K562 (cell line): Measurements from ENCODE around the gene MED15. TPM values are rescaled to one million over a fixed set of nuclear protein-coding genes. Genes with fewer than 3 reads are reported as not detected.

ENCODE experiments used
- FOXP1 ChIP-seq: sonication (generic); formaldehyde crosslinking; IDR thresholded peaks from 2 replicates; pipeline ENCODE4 v1.8.0; 2022; ENCODE audit warnings: mild to moderate bottlenecking, missing genetic modification reagents
- MAX ChIP-seq: sonication (generic); formaldehyde crosslinking; IDR thresholded peaks from 2 replicates; pipeline ENCODE4 v1.9.0; 2022; ENCODE audit warnings: mild to moderate bottlenecking, missing genetic modification reagents
- MCM2 ChIP-seq: fragments of 450-650 bp; IDR thresholded peaks from 2 replicates; pipeline ENCODE4 v1.6.1; 2017; ENCODE audit warnings: low read depth, mild to moderate bottlenecking
- MNT ChIP-seq, 2 experiments: fragments of 450-650 bp; conservative IDR thresholded peaks; 2 replicates each; pipeline ENCODE4 v1.6.1; 2017; ENCODE audit warnings: mild to moderate bottlenecking in 2 of 2, moderate library complexity in 2 of 2
- NRF1 ChIP-seq, 2 experiments: fragments of 450-650 bp; IDR thresholded peaks in 1 of 2; conservative IDR thresholded peaks in 1 of 2; 2 replicates each; pipeline ENCODE4 v1.6.1; 2014; ENCODE audit warnings: mild to moderate bottlenecking in 2 of 2
- PHTF2 ChIP-seq: fragments of 250-450 bp; sonication (Bioruptor Pico); IDR thresholded peaks from 2 replicates; pipeline ENCODE4 v1.5.0; 2021; ENCODE audit warnings: mild to moderate bottlenecking
- RBBP5 ChIP-seq: fragments of 200-600 bp; sonication (generic); IDR thresholded peaks from 2 replicates; pipeline ENCODE4 v1.6.1; 2012; ENCODE audit warnings: borderline replicate concordance, mild to moderate bottlenecking, low read length, control low read depth, inconsistent platforms; ENCODE audit not compliant: insufficient read depth, poor library complexity, severe bottlenecking
- STAT5A ChIP-seq: IDR thresholded peaks from 2 replicates; pipeline ENCODE4 v1.6.1; 2012; ENCODE audit warnings: low read length, inconsistent platforms, borderline replicate concordance
- ZBTB43 ChIP-seq: sonication (generic); formaldehyde crosslinking; IDR thresholded peaks from 2 replicates; pipeline ENCODE4 v1.8.0; 2023; ENCODE audit warnings: mild to moderate bottlenecking, missing genetic modification reagents
- ZNF507 ChIP-seq: conservative IDR thresholded peaks from 2 replicates; pipeline ENCODE4 v1.6.1; 2017; ENCODE audit warnings: missing genetic modification characterization, missing compliant biosample characterization
- ZNF644 ChIP-seq: fragments of 200-800 bp; sonication (Bioruptor generic); IDR thresholded peaks from 2 replicates; pipeline ENCODE4 v1.6.1; 2016; ENCODE audit warnings: low read depth, missing genetic modification characterization, missing compliant biosample characterization
- ZNF740 ChIP-seq, 3 experiments: fragments of 200-800 bp in 1 of 3; sonication (Bioruptor generic) in 1 of 3; sonication (generic) in 1 of 3; formaldehyde crosslinking in 1 of 3; IDR thresholded peaks; 2 replicates each; pipeline versions ENCODE4 v1.6.1 to v1.8.0; 2016 to 2022; ENCODE audit warnings: mild to moderate bottlenecking in 2 of 3, missing compliant biosample characterization in 2 of 3, missing genetic modification characterization in 2 of 3, missing genetic modification reagents in 1 of 3
- ZNF764 ChIP-seq: fragments of 250-450 bp; sonication (Bioruptor Pico); IDR thresholded peaks from 2 replicates; pipeline ENCODE4 v1.4.0; 2020; ENCODE audit warnings: low read depth, mild to moderate bottlenecking, moderate library complexity
- ZSCAN32 ChIP-seq: fragments of 450-650 bp; formaldehyde crosslinking; IDR thresholded peaks from 2 replicates; pipeline ENCODE4 v1.4.0; 2020; ENCODE audit warnings: mild to moderate bottlenecking, moderate library complexity
- polyA plus RNA-seq, 8 experiments: library from polyadenylated mRNA; depleted of rRNA in 4 of 8; stranded (reverse) in 5 of 8; unstranded in 3 of 8; fragments of >200 nt; fragmentation: Nextera tagmentation in 2 of 8; fragmentation: Illumina TruSeq in 1 of 8; extraction: Ambion mirVana in 2 of 8; extraction: Trizol in 1 of 8; gene quantifications; 2 replicates each; pipeline versions ENCODE4 v1.2.1 to v1.2.3, GENCODE V29; 2011 to 2014; ENCODE audit warnings: inconsistent platforms in 1 of 8, missing spikeins in 1 of 8
- total RNA-seq, 7 experiments: library from RNA; depleted of rRNA in 6 of 7; stranded (reverse); fragments of >200 nt in 6 of 7; fragmentation: Illumina TruSeq in 2 of 7; extraction: Trizol in 2 of 7; gene quantifications; 2 replicates each; pipeline versions ENCODE4 v1.2.1 to v1.2.3, GENCODE V29; 2011 to 2021; ENCODE audit warnings: low replicate concordance in 1 of 7
- TF ChIP-seq, protein P1 (sequence below): sonication (generic); formaldehyde crosslinking; IDR thresholded peaks from 2 replicates; pipeline ENCODE4 v1.4.0; 2020; ENCODE audit warnings: mild to moderate bottlenecking, missing genetic modification reagents

The MED15 gene
- total and polyA plus RNA-seq, 9 of the 15 experiments (the other 6 are each of a cell fraction or from before 2014, with no cell fraction given), result 4.0 to 271 (median 60.1) TPM

DNA sequence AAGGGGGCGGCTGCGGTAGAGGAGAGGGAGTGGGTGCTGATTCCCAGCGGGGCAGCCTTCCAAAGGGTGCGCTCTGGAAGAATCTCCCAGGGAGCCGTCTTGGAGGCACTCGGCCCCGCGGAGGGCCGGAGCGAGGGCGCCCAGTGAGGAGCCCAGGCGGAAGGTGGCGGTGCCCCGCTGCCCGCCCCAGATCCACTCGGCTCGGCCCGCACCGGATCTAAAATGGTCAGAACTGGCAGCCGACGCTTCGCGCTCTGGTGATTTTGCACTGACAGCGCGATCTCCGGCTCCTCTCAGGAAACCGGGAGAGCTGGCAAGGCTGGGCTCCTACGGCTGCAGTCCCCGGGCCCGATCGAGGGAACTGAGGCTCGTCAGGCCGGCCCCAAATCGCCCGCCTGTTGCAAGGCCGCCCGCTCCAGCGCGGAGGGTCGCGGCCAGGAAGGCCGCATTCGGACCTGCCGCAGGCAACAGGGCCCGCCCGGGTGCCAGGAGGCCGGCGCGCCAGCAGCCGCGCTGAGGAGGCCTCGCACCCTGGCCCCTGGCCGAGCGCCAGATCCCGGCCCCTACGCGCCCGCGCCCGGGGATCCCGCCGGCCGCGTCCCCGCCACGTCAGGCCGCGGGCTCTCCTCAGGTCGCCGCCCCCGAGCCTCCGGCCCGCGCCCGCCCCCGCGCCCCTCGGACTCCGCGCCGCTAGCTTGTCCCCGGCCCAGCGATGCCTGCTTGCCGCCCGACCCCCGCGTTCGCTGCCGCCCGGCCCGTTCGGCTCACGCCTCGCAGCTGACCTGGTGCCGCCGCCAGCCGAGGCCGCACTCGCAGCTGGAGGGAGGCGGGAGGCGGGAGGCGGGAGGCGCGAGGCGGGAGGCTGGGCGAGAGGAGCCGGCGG, 12.2 kb upstream of the MED15 start, which contains the start of gene KLHL22 (continued):
- TF ChIP-seq ZSCAN32 (CRISPR knock-in tag), result no peak; the same call in none of the 2 replicates
- no peak for TF ChIP-seq ZNF644
- TF ChIP-seq FOXP1, result no peak
- TF ChIP-seq ZBTB43 (CRISPR knock-in tag), result no peak
- no peak for TF ChIP-seq NRF1 (conservative IDR thresholded peaks at IDR 0.05 in 1 of 2, IDR thresholded peaks at IDR 0.05 in 1 of 2)
- TF ChIP-seq ZNF764 (CRISPR knock-in tag), result no peak; the same call in 1 of the 2 replicates
- TF ChIP-seq, protein P1, sequence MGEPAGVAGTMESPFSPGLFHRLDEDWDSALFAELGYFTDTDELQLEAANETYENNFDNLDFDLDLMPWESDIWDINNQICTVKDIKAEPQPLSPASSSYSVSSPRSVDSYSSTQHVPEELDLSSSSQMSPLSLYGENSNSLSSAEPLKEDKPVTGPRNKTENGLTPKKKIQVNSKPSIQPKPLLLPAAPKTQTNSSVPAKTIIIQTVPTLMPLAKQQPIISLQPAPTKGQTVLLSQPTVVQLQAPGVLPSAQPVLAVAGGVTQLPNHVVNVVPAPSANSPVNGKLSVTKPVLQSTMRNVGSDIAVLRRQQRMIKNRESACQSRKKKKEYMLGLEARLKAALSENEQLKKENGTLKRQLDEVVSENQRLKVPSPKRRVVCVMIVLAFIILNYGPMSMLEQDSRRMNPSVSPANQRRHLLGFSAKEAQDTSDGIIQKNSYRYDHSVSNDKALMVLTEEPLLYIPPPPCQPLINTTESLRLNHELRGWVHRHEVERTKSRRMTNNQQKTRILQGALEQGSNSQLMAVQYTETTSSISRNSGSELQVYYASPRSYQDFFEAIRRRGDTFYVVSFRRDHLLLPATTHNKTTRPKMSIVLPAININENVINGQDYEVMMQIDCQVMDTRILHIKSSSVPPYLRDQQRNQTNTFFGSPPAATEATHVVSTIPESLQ (CRISPR knock-in tag), result no peak
- no peak for TF ChIP-seq ZNF507
- TF ChIP-seq MNT (conservative IDR thresholded peaks at IDR 0.05), result no peak
- no peak for TF ChIP-seq STAT5A
- peak; percentile 96 for TF ChIP-seq RBBP5
- TF ChIP-seq ZNF740 (CRISPR knock-in tag; IDR thresholded peaks at IDR 0.05), result no peak
- TF ChIP-seq ZNF740 (tag; IDR thresholded peaks at IDR 0.05), result no peak; a peak in 1 of 4 replicates
- no peak for TF ChIP-seq PHTF2 (CRISPR knock-in tag)
- no peak for TF ChIP-seq MCM2
- TF ChIP-seq MAX (CRISPR knock-in tag), result no peak
